Measurements from ENCODE around the gene SH3BP2.
"Not testable (repeated sequence)": the region's sequence is repeated elsewhere in the genome, so short reads cannot be mapped to it uniquely, and the experiment has no call there.

Gene SH3BP2

DNA sequence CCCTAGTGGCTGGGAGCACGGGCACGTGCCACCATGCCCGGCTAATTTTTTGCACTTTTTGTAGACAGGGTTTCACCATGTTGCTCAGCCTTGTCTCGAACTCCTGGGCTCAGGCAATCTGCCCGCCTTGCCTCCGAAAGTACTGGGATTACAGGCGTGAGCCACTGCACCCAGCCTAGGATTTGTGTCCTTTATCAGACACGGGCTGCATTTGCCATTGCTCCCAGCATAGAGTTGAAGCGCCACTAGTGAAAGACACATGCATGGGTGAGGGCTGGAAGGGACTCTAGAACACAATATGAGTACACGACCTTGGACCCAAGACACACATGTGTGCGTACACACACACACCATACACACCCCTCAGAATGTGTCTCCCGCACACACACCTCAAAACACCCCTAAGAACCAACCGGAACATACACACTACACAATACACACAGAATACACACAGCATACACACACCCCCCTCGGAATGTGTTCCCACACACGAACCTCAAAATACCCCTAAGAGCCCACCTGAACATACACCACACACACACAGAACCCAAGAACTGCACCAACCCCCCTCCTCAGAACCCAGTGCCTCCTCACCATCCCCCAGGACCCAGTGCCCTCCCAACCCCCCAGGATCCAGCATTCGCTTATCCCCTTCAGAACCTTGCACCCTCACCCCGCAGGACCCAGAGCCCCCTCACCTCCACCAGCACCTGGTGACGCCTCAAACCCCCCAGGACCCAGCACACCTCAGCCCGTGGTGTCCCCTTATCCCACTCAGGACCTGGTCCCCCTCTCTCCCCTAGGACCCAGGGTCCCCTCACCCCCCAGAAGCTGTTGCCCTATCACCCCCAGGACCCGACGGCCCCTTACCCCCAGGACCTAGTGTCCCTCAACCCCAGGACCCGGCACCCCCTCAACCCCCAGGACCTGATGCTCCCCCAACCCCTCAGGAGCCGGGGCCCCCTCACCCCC lies 37.8 kb upstream of the SH3BP2 start:
- H3K36me3 ChIP-seq (ENCODE audit: control insufficient read depth, insufficient read depth, low read length), result 0 out of 2 replicates have a peak, but pooled peaks cover 7% of the 10 kb centered on the region
- peak overlapping the region; percentile 86 for H3K4me3 ChIP-seq (ENCODE audit: low read depth, low read length)
- peak overlapping the region; percentile 12 for H3K9ac ChIP-seq (ENCODE audit: low read length)
- H3K9me3 ChIP-seq (ENCODE audit: control insufficient read depth, insufficient read depth, low read depth, low read length), result no peaks in the 10 kb centered on the region
- H3K27me3 ChIP-seq (ENCODE audit: control insufficient read depth, insufficient read depth, low read length), result no peaks in the 10 kb centered on the region
- no peak overlapping the region for H3K27ac ChIP-seq (ENCODE audit: low read depth, low read length)
- peaks cover 12% of the 10 kb centered on the region; the same call in 1 of the 2 replicates for H3K4me1 ChIP-seq (ENCODE audit: control insufficient read depth, insufficient read depth, low read length)

DNA sequence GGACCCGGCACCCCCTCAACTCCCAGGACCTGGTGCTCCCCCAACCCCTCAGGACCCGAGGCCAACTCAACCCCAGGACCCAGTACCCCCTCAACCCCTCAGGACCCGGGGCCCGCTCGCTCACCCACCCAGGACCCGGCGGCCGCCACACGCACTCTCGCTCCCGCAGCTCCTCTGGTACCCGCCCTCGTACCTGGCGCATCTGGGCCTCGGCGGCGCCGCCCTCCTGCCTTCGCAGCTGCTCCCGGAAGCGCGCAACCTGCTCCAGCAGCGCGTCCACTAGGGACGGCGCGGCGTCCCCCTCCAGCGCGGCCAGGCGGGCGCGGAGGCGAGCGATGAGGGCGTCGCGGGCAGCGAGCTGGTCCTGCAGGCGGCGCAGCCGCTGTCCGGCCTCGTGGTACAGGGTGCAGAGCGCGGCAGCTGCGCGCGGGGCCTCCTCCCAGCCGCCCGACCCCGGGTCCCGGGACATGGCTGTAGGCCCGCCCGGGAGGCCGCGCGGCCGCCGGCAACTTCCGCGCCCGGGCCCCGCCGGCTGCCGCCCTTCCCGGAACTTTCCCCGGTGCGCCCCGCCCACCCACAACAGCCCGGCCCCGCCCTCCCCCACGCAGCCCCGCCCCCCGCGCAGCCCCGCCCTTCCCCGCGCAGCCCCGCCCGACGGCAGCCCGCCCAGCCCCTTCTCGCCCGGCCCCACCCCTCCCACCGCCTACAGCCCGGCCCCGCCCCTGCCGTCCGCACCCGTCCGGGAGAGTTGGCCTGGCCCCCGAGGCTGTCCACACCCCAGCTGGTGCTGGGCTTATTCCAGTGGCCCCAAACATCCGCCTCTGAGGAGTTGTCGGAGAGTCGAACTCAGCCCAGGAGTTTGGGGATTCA lies 36.8 kb upstream of the SH3BP2 start, which contains the start of gene TNIP2:
TNIP2 (minus strand) TSS at position 516 of the 870 bp plus-strand sequence; CDS start at position 469, 47 bp downstream.
- Histone ChIP-seq H3K27ac (ENCODE audit: low read depth, low read length) (no peak within 1 kb of the TSS), H3K27me3 (ENCODE audit: control insufficient read depth, insufficient read depth, low read length) (no peaks in the 10 kb centered on the region), H3K9ac (ENCODE audit: low read length) (peak within 1 kb of the TSS; percentile 88), H3K4me1 (ENCODE audit: control insufficient read depth, insufficient read depth, low read length) (peaks cover 19% of the 10 kb centered on the region), H3K9me3 (ENCODE audit: control insufficient read depth, insufficient read depth, low read depth, low read length) (no peaks in the 10 kb centered on the region), H3K4me3 (ENCODE audit: low read depth, low read length) (peak within 1 kb of the TSS; percentile 86), H3K36me3 (ENCODE audit: control insufficient read depth, insufficient read depth, low read length) (0 out of 2 replicates have a peak, but pooled peaks cover 7% of the 10 kb centered on the region)

DNA sequence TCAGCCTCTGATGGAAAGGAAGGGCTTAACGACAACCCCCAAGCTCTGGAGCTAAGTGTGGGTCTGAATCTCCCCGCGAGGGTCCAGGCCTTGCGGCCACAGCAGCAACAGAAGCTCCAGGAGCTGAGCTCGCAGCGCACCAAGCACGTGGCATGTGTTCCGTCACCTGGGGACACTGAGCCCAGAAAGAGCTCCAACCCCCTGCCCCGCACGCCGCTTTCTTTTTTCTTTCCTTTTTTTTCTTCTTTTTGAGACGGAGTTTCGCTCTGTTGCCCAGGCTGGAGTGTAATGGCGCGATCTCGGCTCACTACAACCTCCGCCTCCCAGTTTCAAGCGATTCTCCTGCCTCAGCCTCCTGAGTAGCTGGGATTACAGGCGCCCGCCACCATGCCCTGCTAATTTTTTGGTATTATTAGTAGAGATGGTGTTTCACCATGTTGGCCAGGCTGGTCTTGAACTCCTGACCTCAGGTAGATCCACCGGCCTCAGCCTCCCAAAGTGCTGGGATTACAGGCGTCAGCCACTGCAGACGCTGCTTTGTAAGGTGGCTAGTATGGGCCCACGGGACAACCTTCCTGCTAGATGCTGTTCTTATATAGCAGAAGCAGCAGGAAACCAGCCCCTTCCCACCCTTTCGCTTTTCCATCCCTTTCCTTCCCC lies 36.1 kb upstream of the SH3BP2 start:
- Histone ChIP-seq H3K27ac (ENCODE audit: low read depth, low read length) (no peak overlapping the region), H3K9ac (ENCODE audit: low read length) (peak overlapping the region; percentile 14), H3K36me3 (ENCODE audit: control insufficient read depth, insufficient read depth, low read length) (0 out of 2 replicates have a peak, but pooled peaks cover 7% of the 10 kb centered on the region), H3K4me1 (ENCODE audit: control insufficient read depth, insufficient read depth, low read length) (peaks cover 26% of the 10 kb centered on the region), H3K4me3 (ENCODE audit: low read depth, low read length) (peak overlapping the region; percentile 54), H3K27me3 (ENCODE audit: control insufficient read depth, insufficient read depth, low read length) (no peaks in the 10 kb centered on the region), H3K9me3 (ENCODE audit: control insufficient read depth, insufficient read depth, low read depth, low read length) (no peaks in the 10 kb centered on the region)

DNA sequence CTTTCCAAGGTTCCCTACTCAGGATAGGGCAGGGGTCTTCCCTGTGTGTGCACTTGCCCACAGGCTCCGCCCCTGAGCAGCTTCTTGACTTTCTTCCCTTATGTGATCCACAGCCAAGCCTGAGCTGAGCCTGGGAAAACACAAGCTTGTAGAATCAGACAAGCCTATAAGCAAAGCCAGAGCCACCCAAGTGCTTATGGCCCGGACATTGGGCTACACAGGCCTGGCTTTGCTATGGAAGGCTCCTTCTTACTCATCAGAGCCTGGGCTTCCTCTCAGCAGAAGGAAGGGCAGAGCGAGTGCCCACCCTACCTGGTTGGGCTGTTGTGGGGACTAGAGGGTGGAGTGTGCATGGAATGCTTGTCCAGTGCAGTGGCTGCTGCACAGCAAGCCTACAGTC lies 35.5 kb upstream of the SH3BP2 start:
- no peaks in the 10 kb centered on the region for H3K27me3 ChIP-seq (ENCODE audit: control insufficient read depth, insufficient read depth, low read length)
- no peak overlapping the region for H3K4me3 ChIP-seq (ENCODE audit: low read depth, low read length)
- 0 out of 2 replicates have a peak, but pooled peaks cover 5% of the 10 kb centered on the region for H3K36me3 ChIP-seq (ENCODE audit: control insufficient read depth, insufficient read depth, low read length)
- no peak overlapping the region for H3K27ac ChIP-seq (ENCODE audit: low read depth, low read length)
- peaks cover 26% of the 10 kb centered on the region for H3K4me1 ChIP-seq (ENCODE audit: control insufficient read depth, insufficient read depth, low read length)
- no peak overlapping the region for H3K9ac ChIP-seq (ENCODE audit: low read length)
- no peaks in the 10 kb centered on the region for H3K9me3 ChIP-seq (ENCODE audit: control insufficient read depth, insufficient read depth, low read depth, low read length)

DNA sequence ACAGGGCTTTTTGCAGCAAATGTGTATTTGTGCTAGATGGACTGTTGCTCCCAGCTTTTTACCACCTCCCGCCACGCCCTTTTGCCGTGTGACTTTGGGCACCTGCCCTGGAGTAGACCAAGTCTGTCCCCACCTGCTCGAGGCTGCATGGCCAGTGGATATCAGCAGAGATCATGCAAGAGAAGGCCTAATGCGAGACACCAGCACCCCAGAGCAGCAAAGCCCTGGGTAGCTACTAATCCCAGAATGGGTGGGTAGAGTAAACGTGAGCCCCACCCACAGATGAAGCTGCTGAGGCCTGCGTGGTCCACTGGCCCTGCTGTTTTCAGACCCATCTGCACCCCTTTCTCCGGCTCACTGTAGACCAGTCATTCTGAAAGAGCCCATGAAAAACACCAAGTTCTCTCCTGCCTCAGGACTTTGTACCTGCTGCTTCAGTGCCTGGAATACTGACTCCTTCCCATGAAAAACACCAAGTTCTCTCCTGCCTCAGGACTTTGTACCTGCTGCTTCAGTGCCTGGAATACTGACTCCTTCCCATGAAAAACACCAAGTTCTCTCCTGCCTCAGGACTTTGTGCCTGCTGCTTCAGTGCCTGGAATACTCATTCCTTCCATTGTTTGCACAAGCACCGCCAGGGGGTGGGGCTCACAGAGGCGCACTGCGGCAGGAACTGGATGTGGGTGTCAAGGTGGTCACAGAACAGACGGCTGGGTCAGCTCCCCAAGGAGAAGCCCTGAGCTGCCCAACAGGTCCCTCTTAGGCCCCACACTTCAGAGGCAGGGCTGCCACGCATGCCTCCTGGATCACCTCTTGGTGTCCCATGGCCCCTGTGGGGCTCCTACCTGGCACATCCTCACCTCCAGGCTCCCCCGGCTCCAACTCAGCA lies 31.6 kb upstream of the SH3BP2 start:
- Histone ChIP-seq H3K27me3 (ENCODE audit: control insufficient read depth, insufficient read depth, low read length) (no peaks in the 10 kb centered on the region), H3K27ac (ENCODE audit: low read depth, low read length) (no peak overlapping the region), H3K4me3 (ENCODE audit: low read depth, low read length) (no peak overlapping the region), H3K9ac (ENCODE audit: low read length) (no peak overlapping the region), H3K4me1 (ENCODE audit: control insufficient read depth, insufficient read depth, low read length) (peaks cover 18% of the 10 kb centered on the region), H3K36me3 (ENCODE audit: control insufficient read depth, insufficient read depth, low read length) (no peaks in the 10 kb centered on the region), H3K9me3 (ENCODE audit: control insufficient read depth, insufficient read depth, low read depth, low read length) (no peaks in the 10 kb centered on the region)

DNA sequence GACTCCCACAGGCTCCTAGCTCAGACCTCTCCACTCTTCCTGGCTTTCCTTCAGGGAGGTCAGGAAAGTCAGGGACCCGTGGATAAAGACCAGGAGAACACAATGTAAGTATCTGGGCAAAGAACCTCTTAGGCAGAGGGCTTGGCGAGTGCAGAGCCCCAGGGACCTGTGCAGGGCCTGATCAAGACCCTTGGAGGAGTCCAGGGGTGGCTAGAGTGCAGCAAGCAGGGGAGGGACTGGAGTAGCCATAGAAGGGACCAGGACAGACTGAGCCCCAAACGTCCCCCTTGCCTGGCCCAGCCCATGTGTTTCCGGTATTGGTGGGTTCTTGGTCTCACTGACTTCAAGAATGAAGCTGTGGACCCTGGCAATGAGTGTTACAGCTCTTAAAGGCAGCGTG lies 30.8 kb upstream of the SH3BP2 start:
- no peaks in the 10 kb centered on the region for H3K36me3 ChIP-seq (ENCODE audit: control insufficient read depth, insufficient read depth, low read length)
- no peaks in the 10 kb centered on the region for H3K27me3 ChIP-seq (ENCODE audit: control insufficient read depth, insufficient read depth, low read length)
- H3K9me3 ChIP-seq (ENCODE audit: control insufficient read depth, insufficient read depth, low read depth, low read length), result peaks cover 3% of the 10 kb centered on the region
- peaks cover 14% of the 10 kb centered on the region for H3K4me1 ChIP-seq (ENCODE audit: control insufficient read depth, insufficient read depth, low read length)
- H3K27ac ChIP-seq (ENCODE audit: low read depth, low read length), result no peak overlapping the region
- H3K4me3 ChIP-seq (ENCODE audit: low read depth, low read length), result no peak overlapping the region
- H3K9ac ChIP-seq (ENCODE audit: low read length), result no peak overlapping the region

DNA sequence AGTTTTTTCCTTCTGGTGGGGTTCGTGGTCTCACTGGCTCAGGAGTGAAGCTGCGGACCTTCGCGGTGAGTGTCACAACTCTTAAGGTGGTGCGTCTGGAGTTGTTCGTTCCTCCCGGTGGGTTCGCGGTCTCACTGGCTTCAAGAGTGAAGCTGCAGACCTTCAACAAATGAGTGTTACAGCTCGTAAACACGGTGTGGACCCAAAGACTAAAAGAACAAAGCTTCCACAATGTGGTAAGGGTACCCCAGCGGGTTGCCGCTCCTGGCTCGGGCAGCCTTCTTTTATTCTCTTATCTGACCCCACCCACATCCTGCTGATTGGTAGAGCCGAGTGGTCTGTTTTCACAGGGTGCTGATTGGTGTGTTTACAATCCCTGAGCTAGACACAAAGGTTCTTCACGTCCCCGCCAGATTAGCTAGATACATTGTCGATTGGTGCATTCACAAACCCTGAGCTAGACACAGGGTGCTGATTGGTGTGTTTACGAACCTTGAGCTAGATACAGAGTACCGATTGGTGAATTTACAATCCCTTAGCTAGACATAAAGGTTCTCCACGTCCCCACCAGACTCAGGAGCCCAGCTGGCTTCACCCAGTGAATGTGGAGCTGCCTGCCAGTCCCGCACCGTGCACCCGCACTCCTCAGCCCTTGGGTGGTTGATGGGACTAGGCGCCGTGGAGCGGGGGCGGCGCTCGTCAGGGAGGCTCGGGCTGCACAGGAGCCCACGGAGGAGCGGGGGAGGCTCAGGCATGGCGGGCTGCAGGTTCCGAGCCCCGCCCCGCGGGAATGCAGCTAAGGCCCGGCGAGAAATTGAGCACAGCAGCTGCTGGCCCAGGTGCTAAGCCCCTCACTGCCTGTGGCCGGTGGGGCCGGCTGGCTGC lies 30.2 kb upstream of the SH3BP2 start:
- not testable (repeated sequence) for H3K36me3 ChIP-seq (ENCODE audit: control insufficient read depth, insufficient read depth, low read length); H3K27me3 ChIP-seq (ENCODE audit: control insufficient read depth, insufficient read depth, low read length); H3K27ac ChIP-seq (ENCODE audit: low read depth, low read length); H3K4me3 ChIP-seq (ENCODE audit: low read depth, low read length); H3K9me3 ChIP-seq (ENCODE audit: control insufficient read depth, insufficient read depth, low read depth, low read length); H3K9ac ChIP-seq (ENCODE audit: low read length)
- H3K4me1 ChIP-seq (ENCODE audit: control insufficient read depth, insufficient read depth, low read length), result peaks cover 17% of the 10 kb centered on the region

DNA sequence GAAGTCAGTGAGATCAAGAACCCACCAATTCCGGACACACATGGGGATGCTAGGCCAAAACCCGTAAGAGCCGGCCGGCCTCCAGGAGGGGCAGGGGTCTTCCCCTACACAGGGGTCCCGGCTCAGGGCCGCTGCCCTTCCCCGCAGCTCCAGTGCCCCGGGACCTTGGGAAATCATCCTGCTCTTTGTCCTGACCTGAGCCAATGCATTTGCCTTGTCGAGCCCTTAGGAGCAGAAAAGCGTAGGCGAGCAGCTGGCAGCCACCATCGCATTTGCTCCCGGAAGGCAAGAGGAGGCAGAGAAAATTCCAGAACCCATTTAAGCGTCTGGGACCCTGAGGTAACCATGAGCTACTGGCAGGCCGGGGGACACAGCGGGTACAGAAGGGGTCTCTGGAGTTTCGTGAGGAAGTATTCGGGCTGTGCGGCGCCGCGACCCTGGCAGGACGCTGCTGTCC lies 29.3 kb upstream of the SH3BP2 start:
- Histone ChIP-seq H3K9ac (ENCODE audit: low read length) (no peak overlapping the region), H3K4me1 (ENCODE audit: control insufficient read depth, insufficient read depth, low read length) (peaks cover 25% of the 10 kb centered on the region), H3K27me3 (ENCODE audit: control insufficient read depth, insufficient read depth, low read length) (no peaks in the 10 kb centered on the region), H3K36me3 (ENCODE audit: control insufficient read depth, insufficient read depth, low read length) (no peaks in the 10 kb centered on the region), H3K9me3 (ENCODE audit: control insufficient read depth, insufficient read depth, low read depth, low read length) (peaks cover 3% of the 10 kb centered on the region), H3K4me3 (ENCODE audit: low read depth, low read length) (peak overlapping the region; percentile 53; the same call in 1 of the 2 replicates), H3K27ac (ENCODE audit: low read depth, low read length) (no peak overlapping the region)

DNA sequence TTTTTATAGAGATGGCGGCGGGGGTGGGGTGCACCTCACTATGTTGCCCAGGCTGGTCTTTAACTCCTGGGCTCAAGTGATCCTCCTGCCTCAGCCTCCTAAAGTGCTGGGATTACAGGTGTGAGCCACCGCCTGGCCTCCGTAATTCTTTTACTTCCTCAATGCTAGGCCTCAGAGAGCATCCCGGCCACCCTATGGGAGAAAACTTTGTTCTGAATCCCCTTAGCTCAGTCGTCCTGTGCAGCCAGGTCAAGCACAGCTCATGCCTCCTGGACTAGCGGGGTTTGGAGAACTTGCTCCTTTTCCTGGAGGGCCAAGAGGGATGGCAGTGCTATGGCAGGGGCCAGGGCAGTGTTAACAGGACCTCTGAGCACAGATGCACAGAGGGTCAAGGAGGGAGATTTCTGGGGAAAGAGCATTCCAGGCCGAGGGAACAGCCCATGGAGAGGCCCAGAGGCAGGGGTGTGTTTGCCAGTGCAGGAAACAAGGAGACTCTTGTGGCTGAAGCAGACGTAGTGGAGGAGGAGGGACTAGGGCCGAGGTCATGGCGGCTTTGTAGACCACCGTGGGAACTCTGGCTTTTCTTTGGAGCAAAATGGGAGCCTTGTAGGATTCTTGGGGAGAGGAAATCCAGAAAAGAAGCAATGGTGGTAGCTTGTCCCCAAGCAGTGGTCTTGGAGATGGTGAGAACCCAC lies 26.9 kb upstream of the SH3BP2 start:
- Histone ChIP-seq H3K4me1 (ENCODE audit: control insufficient read depth, insufficient read depth, low read length) (peaks cover 28% of the 10 kb centered on the region), H3K9ac (ENCODE audit: low read length) (no peak overlapping the region), H3K36me3 (ENCODE audit: control insufficient read depth, insufficient read depth, low read length) (no peaks in the 10 kb centered on the region), H3K27me3 (ENCODE audit: control insufficient read depth, insufficient read depth, low read length) (no peaks in the 10 kb centered on the region), H3K27ac (ENCODE audit: low read depth, low read length) (no peak overlapping the region), H3K9me3 (ENCODE audit: control insufficient read depth, insufficient read depth, low read depth, low read length) (peaks cover 3% of the 10 kb centered on the region), H3K4me3 (ENCODE audit: low read depth, low read length) (no peak overlapping the region)
